Kasumi-1 (cell line): ENCODE results near the gene ELANE.
"Not testable (repeated sequence)": the region's sequence is repeated elsewhere in the genome, so short reads cannot be mapped to it uniquely, and the experiment has no call there.

Experiments used
- DNase-seq, 2 experiments: peaks; one replicate each; lab custom pipeline; 2025; lab: John Stamatoyannopoulos, UW

The ELANE gene

GRCh38 chr19:862581-863314, 10.6 kb downstream of the ELANE start:
- DNase-seq, result no peak

GRCh38 chr19:863315-863620, 11.2 kb downstream of the ELANE start:
- DNase-seq, result no peak

GRCh38 chr19:866769-867300, 14.7 kb downstream of the ELANE start:
- no peak for DNase-seq

- no peak for DNase-seq
Measured at GRCh38 chr19:867301-867793, 15.2 kb downstream of the ELANE start.

GRCh38 chr19:867855-868457, 15.9 kb downstream of the ELANE start:
- no peak for DNase-seq

GRCh38 chr19:868458-869244, 16.5 kb downstream of the ELANE start:
- no peak for DNase-seq

GRCh38 chr19:869245-870177, 17.4 kb downstream of the ELANE start:
- peak; percentile 19 to 28 for DNase-seq

GRCh38 chr19:870314-870713, 18.2 kb downstream of the ELANE start:
- DNase-seq, result no peak

- no peak for DNase-seq
Measured at GRCh38 chr19:870963-871401, 18.9 kb downstream of the ELANE start.

GRCh38 chr19:871446-872265, 19.6 kb downstream of the ELANE start:
- no peak for DNase-seq

- no peak for DNase-seq
Measured at GRCh38 chr19:872266-872951, 20.3 kb downstream of the ELANE start.

GRCh38 chr19:873084-873483, 21.0 kb downstream of the ELANE start:
- peak in 1 of 2 experiments; percentile 13 for DNase-seq

GRCh38 chr19:873561-874041, 21.5 kb downstream of the ELANE start:
- no peak for DNase-seq

- no peak for DNase-seq
Measured at GRCh38 chr19:875265-875879, 23.3 kb downstream of the ELANE start.

- no peak for DNase-seq
Measured at GRCh38 chr19:876089-876488, 24.0 kb downstream of the ELANE start.

GRCh38 chr19:876780-877314, 24.7 kb downstream of the ELANE start:
- DNase-seq, result no peak

GRCh38 chr19:877992-878660, 26.0 kb downstream of the ELANE start:
- not testable (repeated sequence) for DNase-seq

GRCh38 chr19:878751-879561, 26.9 kb downstream of the ELANE start:
- not testable (repeated sequence) for DNase-seq
